ENCODE results near the gene APOA1.
A peak's percentile ranks its signal among the peaks of the same experiment; 100 is the strongest.

APOA1 gene

DNA sequence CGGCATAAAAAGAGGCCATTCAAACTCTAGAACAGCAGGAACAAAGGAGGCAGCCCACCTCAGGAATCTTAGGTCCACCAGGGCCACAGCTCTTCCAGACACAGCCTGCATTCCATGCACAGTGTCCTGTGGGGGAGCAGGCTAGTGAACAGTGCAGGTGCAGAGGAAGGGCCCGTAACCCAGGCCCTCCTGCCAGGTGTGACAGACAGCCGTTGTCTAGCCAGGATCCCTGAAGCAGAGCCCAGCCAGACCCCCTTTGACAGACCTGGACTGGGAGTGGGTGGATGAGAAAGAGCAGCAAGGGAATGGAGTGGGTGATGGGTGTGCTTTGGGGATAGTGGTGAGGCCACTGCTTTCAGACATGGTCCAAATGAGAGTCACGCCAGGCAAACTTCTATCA lies 48.4 kb downstream of the APOA1 start:
- no peak for DNase-seq (ENCODE audit: low spot score)

DNA sequence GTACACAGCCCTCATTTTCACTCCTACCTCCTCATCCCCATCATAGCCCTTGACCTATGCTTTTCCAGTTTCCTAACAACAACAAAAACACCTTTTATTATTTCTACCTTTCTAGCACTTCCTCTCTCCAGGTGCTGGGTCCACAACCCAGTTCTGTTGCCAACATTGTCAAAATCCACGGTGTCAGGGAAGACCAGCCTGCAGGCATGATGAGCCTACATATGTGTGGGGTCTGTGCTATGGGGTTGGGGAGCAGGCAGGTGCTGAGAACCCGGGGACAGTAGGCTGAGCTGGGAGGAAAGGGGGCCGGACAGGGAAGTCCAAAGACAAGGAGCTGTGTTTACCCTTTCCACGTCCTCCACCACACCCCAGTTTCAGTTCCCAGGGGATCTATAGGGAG lies 48.9 kb downstream of the APOA1 start:
- no peak for DNase-seq (ENCODE audit: low spot score)

GRCh38 chr11:116787786-116788486 lies 49.5 kb downstream of the APOA1 start, which contains the start of gene ZPR1:
Gene ZPR1, minus strand, starts transcription at chr11:116788023. Its CDS starts 33 bp downstream, at chr11:116787990.
- peak; percentile 92 for DNase-seq (ENCODE audit: low spot score)

GRCh38 chr11:116787436-116787785 lies 50.0 kb downstream of the APOA1 start:
- no peak for DNase-seq (ENCODE audit: low spot score)

DNA sequence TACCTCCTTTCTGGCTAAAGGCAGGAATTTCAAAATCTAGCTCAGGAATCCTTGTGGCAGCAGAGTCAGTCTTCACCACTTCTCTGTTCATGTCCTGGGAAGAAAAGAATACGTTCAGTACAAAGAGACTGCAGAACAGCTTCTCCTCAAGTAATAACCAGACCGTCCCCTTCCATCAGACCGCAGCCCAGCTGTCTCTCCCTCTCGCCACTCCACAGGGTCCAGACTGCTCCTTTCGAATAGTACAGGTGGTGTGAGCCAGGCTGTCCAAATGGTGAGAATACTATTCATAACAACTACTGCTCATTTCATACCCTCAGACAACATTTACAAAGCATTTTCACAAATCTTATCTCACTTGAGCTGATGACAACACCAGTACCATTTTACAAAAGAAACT lies 50.5 kb downstream of the APOA1 start:
- no peak for DNase-seq (ENCODE audit: low spot score)

DNA sequence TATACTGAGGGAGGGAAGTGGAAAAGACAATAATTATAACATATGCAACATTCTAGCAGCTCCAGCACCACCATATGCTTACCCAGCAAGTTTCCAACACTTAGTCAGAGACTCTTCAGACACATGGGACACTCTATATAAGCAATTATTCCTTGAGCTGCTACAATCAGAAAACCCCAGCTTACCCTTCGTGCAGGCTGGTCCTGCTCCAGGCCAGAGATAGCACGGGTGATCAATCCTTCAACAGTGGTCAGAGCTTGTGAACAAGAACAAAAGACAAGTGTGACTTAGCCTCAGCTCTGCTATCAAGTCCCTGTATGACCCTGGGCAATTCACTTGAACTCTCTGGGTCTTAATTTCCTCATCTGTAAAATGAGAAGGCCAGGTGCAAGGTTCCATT lies 51.1 kb downstream of the APOA1 start:
- no peak for DNase-seq (ENCODE audit: low spot score)

Measured in D341Med (cell line).